Nephron (organoid): Measurements from ENCODE around the gene SEC11C.

Experiments
- H3K27ac Mint-ChIP-seq, 3 experiments: 2 replicates each; pipeline ENCODE4 v1.8.0; 2020; ENCODE audit warnings: mixed read lengths in 3 of 3, mild to moderate bottlenecking in 2 of 3, moderate library complexity in 1 of 3
- H3K27me3 Mint-ChIP-seq: 2 replicates; pipeline ENCODE4 v1.8.0; 2021; ENCODE audit warnings: low read depth, mild to moderate bottlenecking, moderate library complexity, mixed read lengths
- H3K36me3 Mint-ChIP-seq: 2 replicates; pipeline ENCODE4 v1.8.0; 2020; ENCODE audit warnings: low read depth, mixed read lengths
- H3K4me1 Mint-ChIP-seq: 2 replicates; pipeline ENCODE4 v1.8.0; 2020; ENCODE audit warnings: mixed read lengths
- H3K4me3 Mint-ChIP-seq, 3 experiments: 2 replicates each; pipeline ENCODE4 v1.8.0; 2020; ENCODE audit warnings: mild to moderate bottlenecking in 3 of 3, mixed read lengths in 3 of 3, moderate library complexity in 2 of 3
- H3K9me3 Mint-ChIP-seq: 2 replicates; pipeline ENCODE4 v1.8.0; 2020; ENCODE audit warnings: mixed read lengths
- CTCF ChIP-seq, 3 experiments: fragments of 200-600 bp; sonication (generic); IDR thresholded peaks; one replicate each; pipeline ENCODE4 v1.5.0; 2021; ENCODE audit warnings: antibody characterized with exemption in 3 of 3; ENCODE audit not compliant: unreplicated experiment in 3 of 3

Gene SEC11C

GRCh38 chr18:59129951-59130703 is 9.6 kb upstream of the SEC11C start:
- Mint-ChIP-seq H3K4me3 (no peak overlapping the region), H3K27ac (no peak overlapping the region), H3K27me3 (peaks cover 84% of the 10 kb centered on the region), H3K9me3 (no peaks in the 10 kb centered on the region), H3K4me1 (no peaks in the 10 kb centered on the region), H3K36me3 (no peaks in the 10 kb centered on the region)
- TF ChIP-seq CTCF (IDR thresholded peaks at IDR 0.05; ENCODE audit: unreplicated experiment in 3 of 3), result no peak

- no peak for TF ChIP-seq CTCF (IDR thresholded peaks at IDR 0.05; ENCODE audit: unreplicated experiment in 3 of 3)
- H3K9me3 Mint-ChIP-seq, result no peaks in the 10 kb centered on the region
- H3K4me3 Mint-ChIP-seq, result no peak overlapping the region
- no peaks in the 10 kb centered on the region for H3K4me1 Mint-ChIP-seq
- H3K36me3 Mint-ChIP-seq, result no peaks in the 10 kb centered on the region
- no peak overlapping the region for H3K27ac Mint-ChIP-seq
- H3K27me3 Mint-ChIP-seq, result peaks cover 86% of the 10 kb centered on the region
Measured at GRCh38 chr18:59132810-59133465, 6.7 kb upstream of the SEC11C start.

- TF ChIP-seq CTCF (IDR thresholded peaks at IDR 0.05; ENCODE audit: unreplicated experiment in 3 of 3), result no peak
- H3K9me3 Mint-ChIP-seq, result no peaks in the 10 kb centered on the region
- peak overlapping the region; percentile 93 to 95 (median 94) for H3K4me3 Mint-ChIP-seq
- peak overlapping the region; percentile 97 to 100 (median 99) for H3K27ac Mint-ChIP-seq
- no peaks in the 10 kb centered on the region for H3K36me3 Mint-ChIP-seq
- H3K4me1 Mint-ChIP-seq, result peaks cover 20% of the 10 kb centered on the region
- peaks cover 58% of the 10 kb centered on the region for H3K27me3 Mint-ChIP-seq
Measured at GRCh38 chr18:59139291-59139614, 431 bp upstream of the SEC11C start.

- Mint-ChIP-seq H3K27me3 (peaks cover 49% of the 10 kb centered on the region), H3K36me3 (no peaks in the 10 kb centered on the region), H3K9me3 (no peaks in the 10 kb centered on the region), H3K27ac (peak overlapping the region; percentile 8 to 99 (median 42)), H3K4me3 (peak overlapping the region; percentile 93 to 95 (median 94)), H3K4me1 (peaks cover 20% of the 10 kb centered on the region)
- no peak for TF ChIP-seq CTCF (IDR thresholded peaks at IDR 0.05; ENCODE audit: unreplicated experiment in 3 of 3)
Measured at GRCh38 chr18:59140302-59140885, 710 bp downstream of the SEC11C start.

GRCh38 chr18:59141294-59142068 is 1.8 kb downstream of the SEC11C start:
- H3K4me3 Mint-ChIP-seq, result peak overlapping the region; percentile 93 to 95 (median 94)
- H3K27me3 Mint-ChIP-seq, result peaks cover 47% of the 10 kb centered on the region
- H3K36me3 Mint-ChIP-seq, result no peaks in the 10 kb centered on the region
- H3K4me1 Mint-ChIP-seq, result peaks cover 20% of the 10 kb centered on the region
- no peak for TF ChIP-seq CTCF (IDR thresholded peaks at IDR 0.05; ENCODE audit: unreplicated experiment in 3 of 3)
- H3K9me3 Mint-ChIP-seq, result no peaks in the 10 kb centered on the region
- H3K27ac Mint-ChIP-seq, result peak overlapping the region in 1 of 3 experiments; percentile 38
